ENCODE data around the gene NQO2.

The NQO2 gene

DNA sequence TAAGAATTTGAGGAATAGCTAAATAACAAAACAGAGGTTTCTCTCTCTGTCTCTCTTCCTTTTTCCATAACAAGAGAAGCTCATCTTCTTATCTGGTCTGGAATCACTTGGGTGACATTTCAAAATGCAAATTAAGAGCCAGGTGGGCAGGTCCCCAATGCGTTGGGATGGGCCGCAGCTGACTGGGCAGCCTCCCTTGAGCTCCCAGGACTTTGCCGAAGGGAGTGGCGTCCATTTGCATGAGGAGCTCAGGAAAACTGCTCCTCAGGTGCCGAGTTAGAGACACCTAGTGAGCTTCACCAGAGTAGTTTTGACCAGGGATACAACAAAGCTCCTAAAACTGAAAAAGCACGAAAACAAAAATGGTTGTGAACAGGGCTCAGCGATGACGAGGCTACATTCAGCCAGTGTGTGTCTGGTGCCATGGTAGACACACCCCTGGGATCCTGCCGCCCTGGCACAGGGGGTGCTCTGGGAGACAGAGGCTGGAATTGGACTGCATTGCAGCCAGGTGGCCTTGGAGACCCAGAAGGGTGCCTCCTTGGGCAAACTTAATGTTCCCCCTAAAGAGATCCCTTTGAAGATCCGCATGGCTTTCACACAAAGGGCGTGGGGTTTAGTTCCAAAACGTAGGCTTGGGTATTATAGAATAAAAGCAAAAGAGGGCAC lies 14.8 kb upstream of the NQO2 start:
- no peak for DNase-seq (ENCODE audit: low spot score)
- no peak for TF ChIP-seq CTCF (IDR thresholded peaks at IDR 0.05; ENCODE audit: extremely low read depth, missing control alignments)

DNA sequence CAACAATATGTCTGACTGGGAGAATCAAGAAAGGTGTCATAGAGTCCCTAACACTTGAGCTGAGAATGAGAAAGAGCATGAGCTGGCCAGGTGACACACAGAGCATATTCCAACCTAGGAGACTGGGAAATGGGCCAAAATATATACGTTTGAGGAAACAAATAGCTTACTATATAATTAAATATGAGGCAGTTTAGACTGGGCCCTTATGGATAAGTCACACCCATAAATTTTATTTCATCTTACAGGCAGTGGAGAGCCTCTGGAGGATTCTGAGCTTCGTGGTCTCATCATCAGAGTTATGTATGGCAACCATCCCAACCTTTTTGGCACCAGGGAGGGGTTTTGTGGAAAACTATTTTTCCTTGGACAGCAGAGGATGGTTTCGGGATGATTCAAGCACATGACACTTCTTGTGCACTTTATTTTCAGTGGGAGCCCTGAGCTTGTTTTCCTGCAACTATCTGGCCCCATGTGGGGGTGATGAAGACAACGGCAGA lies 12.9 kb upstream of the NQO2 start:
- DNase-seq (ENCODE audit: low spot score) = no peak
- TF ChIP-seq CTCF (IDR thresholded peaks at IDR 0.05; ENCODE audit: extremely low read depth, missing control alignments) = no peak

DNA sequence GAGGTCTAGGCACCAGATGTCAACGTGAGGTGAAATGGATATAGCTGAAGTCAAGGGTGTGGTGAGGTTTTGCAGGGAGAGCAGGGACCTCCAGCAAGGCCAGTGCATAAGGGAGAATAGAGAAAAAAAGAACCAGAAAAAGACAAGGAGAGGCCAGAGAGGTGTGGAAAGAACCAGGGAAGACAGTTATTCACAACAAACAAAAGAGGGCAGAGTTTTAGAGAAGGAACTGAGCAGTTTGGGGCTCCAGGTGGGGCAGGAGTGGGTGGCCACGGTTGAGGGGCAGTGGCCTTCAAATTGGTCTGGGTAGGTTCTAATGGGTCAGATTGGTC lies 11.6 kb upstream of the NQO2 start:
- TF ChIP-seq CTCF (IDR thresholded peaks at IDR 0.05; ENCODE audit: extremely low read depth, missing control alignments) = no peak
- DNase-seq (ENCODE audit: low spot score) = no peak

DNA sequence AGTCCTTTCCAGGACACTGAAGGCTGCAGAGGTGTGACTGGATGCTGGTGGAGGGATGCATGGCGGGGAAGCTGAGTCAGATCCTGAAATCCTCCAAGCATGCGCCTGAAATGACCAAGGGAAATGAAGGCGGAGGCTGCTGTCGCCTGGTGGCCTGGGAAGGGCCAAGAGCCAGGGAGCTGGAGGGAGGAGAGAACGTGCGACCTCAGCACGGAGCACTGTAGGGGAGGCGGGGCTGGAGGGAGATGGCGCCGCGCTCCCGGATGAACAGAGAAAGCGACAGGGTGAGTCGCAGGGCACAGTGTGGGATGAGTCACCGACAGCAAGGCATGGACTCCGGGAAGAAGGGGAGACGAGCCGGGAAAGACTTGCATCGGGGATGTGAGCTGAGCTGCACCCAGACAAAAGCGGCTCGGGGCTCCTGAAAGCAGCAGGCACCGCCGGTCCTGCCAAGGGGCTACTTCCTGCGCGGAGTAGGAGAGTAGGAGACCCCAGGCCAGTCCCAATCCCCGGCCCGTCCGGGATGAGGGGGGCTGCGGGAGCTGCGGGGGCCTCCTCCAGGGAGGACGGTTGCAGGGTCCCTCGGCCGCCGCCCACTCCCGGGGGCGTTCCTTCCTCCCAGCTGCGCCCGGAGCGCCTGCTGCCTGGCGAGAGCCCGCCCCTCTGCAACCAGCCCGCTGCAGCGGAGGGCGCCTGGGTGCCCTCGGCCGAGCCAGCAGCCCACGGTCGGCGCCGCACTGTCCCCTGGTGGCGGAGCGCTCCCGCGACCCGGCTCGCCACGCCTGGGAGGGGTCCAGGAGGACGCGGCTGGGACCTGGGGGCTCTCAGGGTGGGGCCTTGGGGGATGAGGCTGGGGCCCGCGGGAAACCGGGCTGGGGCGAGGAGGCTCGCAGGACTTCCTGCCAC lies 11.0 kb upstream of the NQO2 start:
- peak; percentile 81 for DNase-seq (ENCODE audit: low spot score)

GRCh38 chr6:2989332-2990247 lies 10.1 kb upstream of the NQO2 start:
- no peak for TF ChIP-seq CTCF (IDR thresholded peaks at IDR 0.05; ENCODE audit: extremely low read depth, missing control alignments)
- peak; percentile 81 for DNase-seq (ENCODE audit: low spot score)

More for the DNA sequence above, 11.0 kb upstream of the NQO2 start:
- TF ChIP-seq CTCF (IDR thresholded peaks at IDR 0.05; ENCODE audit: extremely low read depth, missing control alignments) = peak; percentile 86

GRCh38 chr6:2990248-2990931 lies 9.3 kb upstream of the NQO2 start:
- no peak for DNase-seq (ENCODE audit: low spot score)

More at GRCh38 chr6:2990248-2990931, 9.3 kb upstream of the NQO2 start:
- no peak for TF ChIP-seq CTCF (IDR thresholded peaks at IDR 0.05; ENCODE audit: extremely low read depth, missing control alignments)
